Amniotic epithelial cell (primary cell): ENCODE measurements around the gene DNMT3A.

Experiments
- DNase-seq: peaks from one replicate; pipeline ENCODE4 v3.0.0-alpha.2; 2010; ENCODE audit warnings: low read depth

The DNMT3A gene

GRCh38 chr2:25202275-25202674, 139.4 kb downstream of the DNMT3A start:
- no peak for DNase-seq

- no peak for DNase-seq
These were observed 139.9 kb downstream of the DNMT3A start for GRCh38 chr2:25201794-25202193.

- no peak for DNase-seq
These were observed 140.5 kb downstream of the DNMT3A start for GRCh38 chr2:25201265-25201664.

- no peak for DNase-seq
These were observed 143.1 kb downstream of the DNMT3A start for GRCh38 chr2:25198576-25198975.

GRCh38 chr2:25198209-25198525, 143.6 kb downstream of the DNMT3A start:
- DNase-seq = no peak

DNA sequence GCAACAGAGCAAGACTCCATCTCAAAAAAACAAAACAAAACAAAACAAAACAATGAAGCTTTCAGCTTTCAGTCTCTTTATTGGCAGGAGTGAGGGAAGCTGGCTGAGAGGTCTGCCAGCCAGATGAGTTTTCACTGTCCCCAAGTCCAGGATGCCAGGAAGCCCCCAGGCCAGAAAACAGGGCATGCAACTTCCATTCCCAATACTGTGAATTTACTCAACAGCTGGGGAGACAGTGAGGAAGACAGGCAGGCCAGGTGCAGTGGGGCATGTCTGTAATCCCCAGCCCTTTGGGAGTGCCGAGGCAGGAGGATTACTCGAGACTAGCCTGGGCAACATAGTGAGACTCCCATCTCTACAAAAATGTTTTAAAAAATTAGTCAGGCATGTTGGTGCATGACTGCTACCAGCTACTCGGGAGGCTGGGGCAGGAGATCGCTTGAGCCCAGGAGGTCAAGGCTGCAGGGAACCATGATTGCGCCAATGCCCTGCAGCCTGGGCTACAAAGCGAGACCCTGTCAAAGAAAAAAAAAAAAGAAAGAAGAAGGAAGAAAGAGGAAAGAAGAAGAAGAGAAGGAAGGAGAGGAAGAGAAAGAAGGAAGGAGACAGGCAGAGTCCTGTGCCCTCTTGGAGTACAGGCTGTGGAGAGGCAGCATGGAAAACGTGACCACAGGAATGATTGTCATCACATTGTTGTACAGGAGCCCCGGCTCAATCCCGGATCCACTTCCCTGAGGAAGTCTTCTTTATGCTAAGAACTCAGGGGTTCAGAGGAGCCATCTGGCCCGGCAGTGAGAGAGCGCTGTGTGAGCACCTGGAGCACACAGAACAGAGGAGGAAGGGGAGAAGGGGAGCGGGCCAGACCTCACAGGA, 144.2 kb downstream of the DNMT3A start:
- peak; percentile 12 for DNase-seq

DNA sequence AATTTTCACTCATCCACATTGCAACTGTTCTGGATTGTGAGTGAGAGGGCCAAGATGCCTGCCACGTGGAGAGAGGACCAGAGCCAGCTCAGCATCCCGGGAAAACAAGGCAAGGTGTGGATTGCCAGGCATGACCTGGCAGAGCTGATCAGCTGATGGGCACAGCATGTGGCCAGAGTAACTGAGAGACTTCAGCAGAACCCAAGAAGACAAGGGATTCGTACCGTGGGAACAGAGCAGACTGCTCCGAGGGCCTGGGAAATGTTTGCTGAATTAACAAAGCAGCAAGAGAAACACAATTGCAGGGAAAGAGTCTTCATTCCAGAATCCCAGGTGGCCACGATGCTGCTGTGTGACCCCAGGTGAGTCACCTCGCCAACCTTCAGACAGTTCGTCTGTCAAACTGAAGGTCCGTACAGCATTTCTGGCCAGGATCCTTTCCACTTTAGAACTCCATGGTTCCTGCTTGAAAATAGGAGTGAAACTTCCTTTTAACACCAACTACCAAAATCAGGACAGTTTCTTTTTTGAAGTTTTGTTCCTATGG, 147.1 kb downstream of the DNMT3A start:
- no peak for DNase-seq

GRCh38 chr2:25190536-25190935, 151.2 kb downstream of the DNMT3A start:
- no peak for DNase-seq

GRCh38 chr2:25188405-25188804, 153.3 kb downstream of the DNMT3A start:
- DNase-seq = no peak

GRCh38 chr2:25187729-25188350, 153.9 kb downstream of the DNMT3A start:
- no peak for DNase-seq

DNA sequence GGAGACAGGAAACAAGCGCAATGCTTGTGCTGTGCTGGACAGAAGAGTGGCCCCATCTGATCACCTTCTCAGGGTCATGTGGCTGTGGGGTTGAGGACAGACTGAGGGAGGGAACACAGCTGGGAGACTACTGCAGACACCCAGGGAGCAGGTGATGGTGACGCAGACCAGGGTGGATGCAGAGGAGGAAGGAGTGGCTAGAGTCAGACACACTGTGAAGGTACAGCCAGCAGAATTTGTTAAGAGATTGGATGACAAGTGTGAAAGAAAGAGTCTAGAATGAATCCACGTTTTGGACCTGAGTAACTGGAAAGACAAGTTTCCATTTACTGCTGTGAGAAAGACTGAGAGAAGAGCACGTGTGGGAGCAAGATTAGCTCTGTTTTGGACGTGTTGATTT, 157.5 kb downstream of the DNMT3A start:
- DNase-seq = no peak

- DNase-seq = no peak
These were observed 162.7 kb downstream of the DNMT3A start for GRCh38 chr2:25178976-25179375.
